HG03460 (cell line): ENCODE data around the gene NUDT12.
A peak's percentile ranks its signal among the peaks of the same experiment; 100 is the strongest.

Experiments used
- ATAC-seq: cut with Tn5 transposase; IDR thresholded peaks from one replicate; pipeline ENCODE4 v1.9.1; 2021; ENCODE audit not compliant: unreplicated experiment

NUDT12 gene

GRCh38 chr5:103562453-103563157, at the start of gene NUDT12:
TSS of gene NUDT12 (minus strand) at chr5:103562789. CDS start at chr5:103560248, 2,541 bp downstream.
- peak; percentile 93 for ATAC-seq

DNA sequence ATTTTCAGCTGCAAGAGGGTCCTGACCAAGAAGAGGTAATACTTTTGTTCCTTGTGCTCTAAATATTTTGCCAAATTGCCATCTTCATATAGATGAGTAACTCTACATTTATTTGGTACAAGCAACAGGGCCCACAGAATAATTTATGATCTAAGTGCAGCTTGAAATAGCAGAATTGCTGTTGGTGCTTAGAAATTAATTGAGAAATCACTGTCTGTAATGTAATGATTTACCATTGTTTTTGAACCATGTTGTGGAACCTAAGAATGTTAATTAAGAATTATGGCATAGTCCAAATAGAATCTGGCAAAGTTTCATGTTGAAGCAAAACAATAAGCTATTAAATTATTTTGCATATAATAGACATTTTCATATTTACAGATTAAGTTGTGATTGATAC, 44.8 kb upstream of the NUDT12 start:
- no peak for ATAC-seq

GRCh38 chr5:103605277-103605676, 42.7 kb upstream of the NUDT12 start:
- no peak for ATAC-seq

- ATAC-seq: no peak
These were observed 39.8 kb upstream of the NUDT12 start for GRCh38 chr5:103602438-103602837.

DNA sequence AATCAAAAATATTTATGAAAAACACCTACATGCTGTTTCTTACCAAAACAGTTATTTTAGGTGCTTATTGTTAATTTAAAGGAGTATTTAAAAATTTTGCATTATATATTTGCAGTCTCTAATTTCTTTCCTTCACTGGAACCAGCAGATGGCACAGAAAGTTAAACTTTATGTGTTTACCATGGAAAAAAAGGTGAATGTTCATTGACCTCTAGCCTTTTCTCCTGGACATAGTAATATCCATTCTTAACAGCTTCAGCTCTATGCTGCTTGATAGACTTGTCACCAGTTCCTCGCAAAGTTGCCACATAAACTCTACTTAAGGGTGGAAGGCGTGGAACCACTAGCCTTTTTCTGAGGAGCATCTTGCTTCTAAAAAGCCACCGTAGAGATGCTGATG, 38.7 kb upstream of the NUDT12 start:
- no peak for ATAC-seq

DNA sequence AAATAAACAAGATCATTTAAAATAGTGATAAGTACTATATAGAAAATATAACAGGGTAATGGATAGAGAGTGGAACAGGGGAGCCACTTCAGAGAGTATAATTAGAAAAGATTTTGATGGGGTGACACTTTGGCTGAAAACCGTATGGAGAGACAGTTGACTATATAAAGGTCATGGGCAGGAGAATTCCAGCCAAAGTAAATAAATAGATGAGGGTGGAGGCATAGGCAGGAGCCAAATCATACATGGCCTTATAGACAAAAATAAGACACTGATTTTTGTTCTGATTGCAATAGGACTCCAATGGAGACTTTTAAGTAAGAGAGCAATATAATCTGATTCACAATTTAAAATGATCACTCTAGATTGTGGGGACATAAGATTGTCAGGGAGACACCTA, 37.5 kb upstream of the NUDT12 start:
- ATAC-seq: no peak

GRCh38 chr5:103598997-103599566, 36.5 kb upstream of the NUDT12 start:
- ATAC-seq: no peak

GRCh38 chr5:103590221-103590620, 27.6 kb upstream of the NUDT12 start:
- no peak for ATAC-seq

GRCh38 chr5:103589776-103590175, 27.2 kb upstream of the NUDT12 start:
- ATAC-seq: no peak

GRCh38 chr5:103589357-103589756, 26.8 kb upstream of the NUDT12 start:
- no peak for ATAC-seq

- no peak for ATAC-seq
These were observed 24.7 kb upstream of the NUDT12 start for GRCh38 chr5:103587185-103587748.

DNA sequence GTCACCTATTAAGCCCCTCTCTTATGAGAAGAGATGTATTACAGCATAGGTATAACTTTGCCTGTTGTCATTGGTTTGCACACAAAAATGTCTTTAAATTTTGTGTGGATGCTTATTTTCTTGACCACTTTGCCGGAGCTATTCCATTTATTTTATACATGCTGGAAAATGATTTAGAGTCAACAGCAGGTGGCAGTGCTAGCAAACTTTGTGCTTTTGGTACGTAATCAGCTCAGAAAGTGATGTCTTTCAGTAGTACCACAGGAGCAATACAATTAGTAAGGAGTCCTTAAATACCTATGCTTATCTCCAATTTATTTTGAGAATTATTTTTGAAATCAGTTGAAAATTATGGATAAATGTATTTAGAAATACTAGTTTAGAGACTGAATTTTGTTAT, 19.8 kb upstream of the NUDT12 start:
- ATAC-seq: no peak

- no peak for ATAC-seq
These were observed 10.8 kb upstream of the NUDT12 start for GRCh38 chr5:103573411-103573810.

- no peak for ATAC-seq
These were observed 9.9 kb upstream of the NUDT12 start for GRCh38 chr5:103572454-103572853.

DNA sequence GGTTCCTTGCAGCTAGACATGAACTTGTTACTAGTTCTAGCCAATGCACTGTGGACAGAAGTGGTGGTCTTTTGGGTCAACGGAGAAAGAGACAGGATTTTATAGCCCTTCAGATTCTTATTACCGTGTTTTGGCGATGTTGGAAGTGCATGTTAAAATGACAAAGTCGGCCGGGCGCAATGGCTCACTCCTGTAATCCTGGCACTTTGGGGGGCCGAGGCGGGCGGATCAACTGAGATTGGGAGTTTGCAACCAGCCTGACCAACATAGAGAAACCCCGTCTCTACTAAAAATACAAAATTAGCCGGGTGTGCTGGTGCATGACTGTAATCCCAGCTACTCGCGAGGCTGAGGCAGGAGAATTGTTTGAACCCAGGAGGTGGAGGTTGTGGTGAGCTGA, 9.1 kb upstream of the NUDT12 start:
- no peak for ATAC-seq

DNA sequence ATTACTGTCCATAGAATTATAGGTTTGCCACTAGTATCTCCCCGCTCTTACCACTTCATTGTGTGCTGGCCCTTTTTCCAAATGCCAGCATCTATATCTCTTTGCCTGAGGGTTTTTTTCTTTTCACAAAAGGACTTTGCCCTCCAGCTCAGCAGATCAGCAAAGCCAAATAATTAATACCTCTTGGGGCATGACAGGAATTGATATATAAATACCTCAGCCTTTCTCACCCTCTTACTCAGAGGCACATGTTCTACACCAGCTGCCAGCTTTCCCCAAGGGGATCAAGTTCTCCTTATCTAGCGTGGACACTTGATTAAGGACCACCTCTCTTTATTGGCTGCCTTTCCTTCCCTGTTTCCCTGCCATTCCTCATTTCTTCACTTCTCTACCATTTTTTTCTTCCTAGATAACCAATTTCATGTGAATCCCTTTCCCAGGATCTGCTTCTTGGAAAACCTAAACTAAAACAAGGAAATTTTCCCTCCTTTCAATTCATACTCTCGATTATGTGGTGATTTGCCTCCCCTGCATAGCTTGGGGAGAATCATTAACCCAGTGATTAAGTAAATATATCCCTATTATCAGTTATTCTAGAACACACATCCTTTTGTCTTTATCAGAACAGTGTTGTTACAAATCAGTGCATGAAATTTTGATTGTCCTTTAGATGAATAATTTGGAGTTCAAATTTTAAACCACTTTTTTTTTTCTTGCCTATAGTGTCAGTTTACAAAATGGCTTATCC, 6.9 kb upstream of the NUDT12 start:
- no peak for ATAC-seq

GRCh38 chr5:103565719-103566118, 3.1 kb upstream of the NUDT12 start:
- no peak for ATAC-seq

- peak; percentile 51 for ATAC-seq
These were observed 720 bp downstream of the NUDT12 start for GRCh38 chr5:103561685-103562452.

DNA sequence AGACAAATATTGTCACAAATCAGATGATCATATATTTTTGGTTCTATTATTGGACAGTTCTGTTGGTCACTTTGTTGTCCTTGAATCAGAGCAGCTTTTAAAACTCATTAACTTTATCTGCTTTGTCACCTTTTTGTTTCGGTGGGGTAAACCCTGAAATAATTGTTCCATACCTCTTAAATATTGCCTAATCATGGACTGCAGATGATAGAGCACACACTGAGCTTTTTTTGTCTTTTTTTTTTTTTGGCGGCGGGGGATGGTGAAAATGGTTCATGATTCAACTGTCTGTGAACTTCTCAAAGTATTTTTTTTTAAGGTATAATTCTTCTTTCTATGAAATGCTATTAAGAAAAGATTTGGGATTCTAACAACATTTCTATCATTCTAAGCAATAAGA, 1.8 kb downstream of the NUDT12 start:
- ATAC-seq: no peak

DNA sequence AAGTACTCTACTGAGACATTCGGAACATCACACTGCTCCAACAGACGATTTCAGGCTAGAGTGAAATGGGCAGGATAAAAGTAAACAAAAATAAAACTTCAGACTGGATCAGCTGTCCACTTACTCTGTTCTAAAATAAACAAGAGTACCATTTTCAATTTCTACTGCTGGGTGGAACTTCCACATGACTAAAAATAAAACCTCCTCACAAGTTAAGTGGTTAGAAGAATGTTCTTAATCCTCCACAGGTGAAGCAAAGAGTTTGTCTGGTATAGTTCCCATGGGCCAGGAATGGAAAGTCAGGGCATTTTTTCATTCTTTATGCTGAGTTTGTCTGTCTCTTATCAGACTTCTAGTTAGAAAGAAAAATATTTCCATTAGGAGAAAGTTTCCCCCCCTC, 15.7 kb downstream of the NUDT12 start:
- no peak for ATAC-seq

DNA sequence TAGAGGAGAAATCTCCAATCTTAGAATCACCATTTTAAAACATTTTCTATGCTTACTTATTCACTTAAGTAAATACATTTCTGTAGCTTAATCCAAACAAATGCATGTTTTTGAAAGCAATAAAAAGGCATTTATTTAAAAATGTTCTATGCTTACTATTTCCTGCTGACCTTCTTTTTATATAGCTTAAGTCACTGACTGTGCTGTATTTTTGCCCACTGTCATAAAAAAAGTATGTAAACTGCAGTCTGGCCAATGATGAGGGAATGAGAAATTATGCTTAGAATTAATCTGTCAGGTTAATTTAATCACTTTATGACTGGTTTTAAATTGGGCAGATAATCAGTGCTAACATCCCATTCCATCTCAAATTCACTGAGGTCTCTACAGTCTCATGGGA, 20.1 kb downstream of the NUDT12 start:
- no peak for ATAC-seq
